Activated naive CD8-positive, alpha-beta T cell (primary cell): ENCODE data around the gene ULK4.

ENCODE experiments used
- H3K27ac Mint-ChIP-seq: one replicate; pipeline ENCODE4 v1.8.0; 2021; ENCODE audit warnings: mixed read lengths
- H3K27me3 Mint-ChIP-seq: one replicate; pipeline ENCODE4 v1.8.0; 2021; ENCODE audit warnings: mixed read lengths
- H3K36me3 Mint-ChIP-seq: one replicate; pipeline ENCODE4 v1.8.0; 2021; ENCODE audit warnings: mixed read lengths
- H3K4me1 Mint-ChIP-seq: one replicate; pipeline ENCODE4 v1.8.0; 2021; ENCODE audit warnings: low read depth, mixed read lengths
- H3K4me3 Mint-ChIP-seq: one replicate; pipeline ENCODE4 v1.8.0; 2021; ENCODE audit warnings: mild to moderate bottlenecking, mixed read lengths
- H3K9me3 Mint-ChIP-seq: one replicate; pipeline ENCODE4 v1.8.0; 2021; ENCODE audit warnings: low read depth, mixed read lengths

Gene ULK4

GRCh38 chr3:41234823-41235721 lies 726.8 kb downstream of the ULK4 start:
- no peak overlapping the region for H3K27ac Mint-ChIP-seq
- H3K4me3 Mint-ChIP-seq = no peak overlapping the region
- no peaks in the 10 kb centered on the region for H3K27me3 Mint-ChIP-seq
- no peaks in the 10 kb centered on the region for H3K4me1 Mint-ChIP-seq
- H3K36me3 Mint-ChIP-seq = peaks cover 6% of the 10 kb centered on the region
- H3K9me3 Mint-ChIP-seq = no peaks in the 10 kb centered on the region

- no peak overlapping the region for H3K4me3 Mint-ChIP-seq
- peaks cover 62% of the 10 kb centered on the region for H3K4me1 Mint-ChIP-seq
- H3K27ac Mint-ChIP-seq = peak overlapping the region; percentile 76
- no peaks in the 10 kb centered on the region for H3K9me3 Mint-ChIP-seq
- H3K36me3 Mint-ChIP-seq = peaks cover 20% of the 10 kb centered on the region
- H3K27me3 Mint-ChIP-seq = no peaks in the 10 kb centered on the region
Observed at GRCh38 chr3:41224120-41224806, 737.6 kb downstream of the ULK4 start.

GRCh38 chr3:41223691-41224090 lies 738.2 kb downstream of the ULK4 start:
- peak overlapping the region; percentile 76 for H3K27ac Mint-ChIP-seq
- peaks cover 20% of the 10 kb centered on the region for H3K36me3 Mint-ChIP-seq
- H3K9me3 Mint-ChIP-seq = no peaks in the 10 kb centered on the region
- H3K27me3 Mint-ChIP-seq = no peaks in the 10 kb centered on the region
- H3K4me3 Mint-ChIP-seq = no peak overlapping the region
- H3K4me1 Mint-ChIP-seq = peaks cover 66% of the 10 kb centered on the region

- Mint-ChIP-seq H3K4me1 (peaks cover 65% of the 10 kb centered on the region), H3K27ac (no peak overlapping the region), H3K4me3 (no peak overlapping the region), H3K9me3 (no peaks in the 10 kb centered on the region), H3K36me3 (peaks cover 15% of the 10 kb centered on the region), H3K27me3 (no peaks in the 10 kb centered on the region)
Observed at GRCh38 chr3:41223078-41223477, 738.8 kb downstream of the ULK4 start.

GRCh38 chr3:41222501-41222900 lies 739.4 kb downstream of the ULK4 start:
- Mint-ChIP-seq H3K9me3 (no peaks in the 10 kb centered on the region), H3K4me3 (no peak overlapping the region), H3K4me1 (peaks cover 65% of the 10 kb centered on the region), H3K27me3 (no peaks in the 10 kb centered on the region), H3K36me3 (peaks cover 14% of the 10 kb centered on the region), H3K27ac (no peak overlapping the region)

- Mint-ChIP-seq H3K9me3 (no peaks in the 10 kb centered on the region), H3K27ac (peak overlapping the region; percentile 66), H3K27me3 (no peaks in the 10 kb centered on the region), H3K4me1 (peaks cover 69% of the 10 kb centered on the region), H3K4me3 (peak overlapping the region; percentile 4), H3K36me3 (peaks cover 14% of the 10 kb centered on the region)
Observed at GRCh38 chr3:41222012-41222411, 739.9 kb downstream of the ULK4 start.

- no peak overlapping the region for H3K4me3 Mint-ChIP-seq
- H3K27ac Mint-ChIP-seq = peak overlapping the region; percentile 66
- peaks cover 8% of the 10 kb centered on the region for H3K36me3 Mint-ChIP-seq
- H3K9me3 Mint-ChIP-seq = no peaks in the 10 kb centered on the region
- H3K4me1 Mint-ChIP-seq = peaks cover 69% of the 10 kb centered on the region
- no peaks in the 10 kb centered on the region for H3K27me3 Mint-ChIP-seq
Observed at GRCh38 chr3:41220906-41221677, 740.8 kb downstream of the ULK4 start.

GRCh38 chr3:41219424-41219823 lies 742.5 kb downstream of the ULK4 start:
- Mint-ChIP-seq H3K27me3 (no peaks in the 10 kb centered on the region), H3K4me3 (no peak overlapping the region), H3K9me3 (no peaks in the 10 kb centered on the region), H3K27ac (peak overlapping the region; percentile 59), H3K4me1 (peaks cover 77% of the 10 kb centered on the region), H3K36me3 (peaks cover 4% of the 10 kb centered on the region)

GRCh38 chr3:41216993-41217392 lies 744.9 kb downstream of the ULK4 start:
- Mint-ChIP-seq H3K27me3 (no peaks in the 10 kb centered on the region), H3K9me3 (no peaks in the 10 kb centered on the region), H3K4me1 (peaks cover 89% of the 10 kb centered on the region), H3K36me3 (no peaks in the 10 kb centered on the region), H3K4me3 (peak overlapping the region; percentile 8), H3K27ac (peak overlapping the region; percentile 76)

- H3K9me3 Mint-ChIP-seq = no peaks in the 10 kb centered on the region
- H3K36me3 Mint-ChIP-seq = peaks cover under 1% of the 10 kb centered on the region
- H3K27me3 Mint-ChIP-seq = no peaks in the 10 kb centered on the region
- H3K4me3 Mint-ChIP-seq = no peak overlapping the region
- peaks cover 89% of the 10 kb centered on the region for H3K4me1 Mint-ChIP-seq
- H3K27ac Mint-ChIP-seq = no peak overlapping the region
Observed at GRCh38 chr3:41216422-41216821, 745.5 kb downstream of the ULK4 start.

- Mint-ChIP-seq H3K4me3 (peak overlapping the region; percentile 12), H3K9me3 (no peaks in the 10 kb centered on the region), H3K27me3 (no peaks in the 10 kb centered on the region), H3K4me1 (peaks cover 77% of the 10 kb centered on the region), H3K27ac (peak overlapping the region; percentile 36), H3K36me3 (peaks cover 7% of the 10 kb centered on the region)
Observed at GRCh38 chr3:41213588-41213987, 748.3 kb downstream of the ULK4 start.

GRCh38 chr3:41212088-41212487 lies 749.8 kb downstream of the ULK4 start:
- no peak overlapping the region for H3K4me3 Mint-ChIP-seq
- no peaks in the 10 kb centered on the region for H3K9me3 Mint-ChIP-seq
- peak overlapping the region; percentile 42 for H3K27ac Mint-ChIP-seq
- no peaks in the 10 kb centered on the region for H3K27me3 Mint-ChIP-seq
- peaks cover 80% of the 10 kb centered on the region for H3K4me1 Mint-ChIP-seq
- H3K36me3 Mint-ChIP-seq = peaks cover 7% of the 10 kb centered on the region

- H3K4me3 Mint-ChIP-seq = no peak overlapping the region
- H3K27ac Mint-ChIP-seq = no peak overlapping the region
- H3K9me3 Mint-ChIP-seq = no peaks in the 10 kb centered on the region
- peaks cover 81% of the 10 kb centered on the region for H3K4me1 Mint-ChIP-seq
- peaks cover 7% of the 10 kb centered on the region for H3K36me3 Mint-ChIP-seq
- H3K27me3 Mint-ChIP-seq = no peaks in the 10 kb centered on the region
Observed at GRCh38 chr3:41210966-41211365, 750.9 kb downstream of the ULK4 start.

- Mint-ChIP-seq H3K27me3 (no peaks in the 10 kb centered on the region), H3K27ac (peak overlapping the region; percentile 58)
Observed at GRCh38 chr3:41209646-41210045, 752.3 kb downstream of the ULK4 start.

More at GRCh38 chr3:41209646-41210045, 752.3 kb downstream of the ULK4 start:
- Mint-ChIP-seq H3K9me3 (no peaks in the 10 kb centered on the region), H3K36me3 (peaks cover 7% of the 10 kb centered on the region), H3K4me3 (no peak overlapping the region), H3K4me1 (peaks cover 84% of the 10 kb centered on the region)
